Stimulated activated CD8-positive, alpha-beta memory T cell treated with anti-CD3 and anti-CD28 coated beads, Interleukin-7, amount 100 ng/mL, for 48 hours (primary cell): ENCODE data around the gene SERPINB6.
A peak's percentile ranks its signal among the peaks of the same experiment; 100 is the strongest.
"Not testable (repeated sequence)": the region's sequence is repeated elsewhere in the genome, so short reads cannot be mapped to it uniquely, and the experiment has no call there.

Source experiments
- DNase-seq, 2 donors: peaks; one replicate each; pipeline ENCODE4 v3.0.0-alpha.2; 2020; ENCODE audit warnings: low read depth in 1 of 2; ENCODE audit errors: extremely low read depth in 1 of 2

The SERPINB6 gene

DNA sequence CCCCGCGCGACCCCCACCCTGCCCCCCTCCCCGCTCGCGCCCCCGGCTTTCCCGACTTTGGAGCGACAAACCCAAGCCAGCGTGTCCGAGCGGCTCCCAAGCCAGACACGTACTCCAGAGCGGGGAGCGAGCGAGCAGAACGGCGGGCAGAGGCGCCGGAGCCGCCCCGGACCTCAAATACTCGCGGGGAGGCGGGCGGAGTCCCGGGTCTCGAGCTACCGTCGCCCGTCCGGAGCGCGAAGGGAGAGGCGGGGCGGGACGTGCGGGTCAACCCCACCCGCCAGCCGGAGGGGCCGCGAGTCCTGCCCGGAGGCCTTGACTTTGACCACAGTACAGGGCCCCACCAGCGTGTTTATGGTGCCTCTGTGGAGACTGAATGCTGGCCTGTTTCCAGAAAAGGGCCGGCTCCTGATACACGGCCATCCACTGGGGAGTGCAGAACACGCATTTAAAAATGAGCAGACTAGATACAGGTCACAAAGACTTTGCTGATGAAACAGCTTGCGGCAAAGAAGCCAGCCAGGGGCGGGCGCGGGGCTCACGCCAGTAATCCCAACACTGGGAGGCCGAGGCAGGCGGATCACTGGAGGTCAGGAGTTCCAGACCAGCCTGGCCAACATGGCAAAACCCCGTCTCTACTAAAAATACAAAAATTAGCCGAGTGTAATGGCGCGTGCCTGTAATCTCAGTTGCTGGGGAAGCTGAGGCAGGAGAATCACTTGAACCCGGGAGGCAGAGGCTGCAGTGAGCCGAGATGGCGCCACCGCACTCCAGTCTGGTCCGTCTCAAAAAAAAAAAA is at the start of gene SERPINB6:
SERPINB6 (minus strand) TSS at position 148 of the 799 bp plus-strand sequence. CDS start 12,235 bp downstream, outside the sequence.
- DNase-seq: peak in 1 of 2 donors; percentile 13

DNA sequence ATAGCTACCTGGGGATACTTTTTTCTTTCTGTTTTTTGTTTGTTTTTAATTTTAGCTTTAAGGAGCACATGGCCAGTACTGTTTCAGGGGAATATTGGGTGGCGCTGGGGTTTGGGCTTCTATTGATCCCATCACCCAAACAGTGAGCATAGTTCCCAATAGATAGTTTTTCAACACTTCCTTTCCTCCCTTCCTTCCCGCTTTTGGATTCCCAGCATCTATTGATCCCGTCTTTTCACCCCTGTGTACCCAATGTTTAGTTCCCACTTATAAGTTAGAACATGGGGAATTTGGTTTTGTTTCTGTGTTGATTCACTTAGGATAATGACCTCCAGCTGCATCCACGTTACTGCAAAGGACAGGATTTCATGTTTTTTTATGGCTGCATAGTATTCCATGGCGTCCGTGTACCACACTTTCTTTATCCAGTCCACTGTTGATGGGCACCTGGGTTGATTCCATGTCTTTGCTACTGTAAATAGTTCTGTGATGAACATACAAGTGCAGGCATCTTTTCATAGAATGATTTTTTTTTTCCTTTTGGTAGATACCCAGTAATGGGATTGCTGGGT is 48.5 kb upstream of the SERPINB6 start:
- DNase-seq: no peak

- DNase-seq: no peak
Observed at GRCh38 chr6:3019065-3019464, 47.7 kb upstream of the SERPINB6 start.

- no peak for DNase-seq
Observed at GRCh38 chr6:3017304-3017703, 45.9 kb upstream of the SERPINB6 start.

- DNase-seq: no peak
Observed at GRCh38 chr6:3016473-3017280, 45.3 kb upstream of the SERPINB6 start.

- no peak for DNase-seq
Observed at GRCh38 chr6:3015144-3015543, 43.8 kb upstream of the SERPINB6 start.

DNA sequence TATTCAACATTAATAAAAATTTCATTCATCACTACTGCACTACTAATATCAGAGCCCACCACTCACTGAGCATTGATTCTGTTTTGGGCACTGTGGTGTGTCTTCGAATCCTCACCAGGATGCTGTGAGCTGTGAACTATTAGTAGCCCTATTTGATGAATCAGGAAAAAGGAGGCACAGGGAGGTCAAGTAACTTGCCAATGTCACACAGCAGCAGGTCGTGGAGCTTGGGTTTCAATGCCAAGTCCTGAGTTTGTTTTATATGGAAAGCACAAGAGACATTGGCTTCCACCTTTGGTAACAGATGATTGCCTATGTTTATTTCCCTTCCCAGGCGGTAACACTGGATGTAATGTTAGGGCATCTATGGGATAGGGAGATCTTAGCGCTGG is 43.3 kb upstream of the SERPINB6 start:
- DNase-seq: no peak

- DNase-seq: no peak
Observed at GRCh38 chr6:3013901-3014674, 42.7 kb upstream of the SERPINB6 start.

GRCh38 chr6:3013486-3013885 is 42.1 kb upstream of the SERPINB6 start:
- no peak for DNase-seq

GRCh38 chr6:3011592-3011991 is 40.2 kb upstream of the SERPINB6 start:
- no peak for DNase-seq

- no peak for DNase-seq
Observed at GRCh38 chr6:3011158-3011557, 39.8 kb upstream of the SERPINB6 start.

DNA sequence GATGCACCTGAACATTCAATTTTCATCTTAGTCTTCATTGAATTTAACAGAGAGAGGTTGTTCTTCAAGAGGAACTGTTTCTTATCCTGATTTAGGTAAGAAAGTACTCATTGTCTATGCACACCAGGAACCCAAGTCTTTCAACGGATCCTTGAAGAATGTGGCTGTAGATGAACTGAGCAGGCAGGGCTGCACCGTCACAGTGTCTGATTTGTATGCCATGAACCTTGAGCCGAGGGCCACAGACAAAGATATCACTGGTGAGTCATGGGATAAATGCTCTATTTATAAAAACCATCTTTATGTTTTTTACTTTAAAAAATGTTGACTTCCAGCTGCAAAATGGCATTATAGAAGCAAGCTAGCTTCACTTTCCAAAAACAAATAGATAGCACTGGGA is 38.6 kb upstream of the SERPINB6 start:
- DNase-seq: no peak

GRCh38 chr6:3008712-3009265 is 37.4 kb upstream of the SERPINB6 start:
- DNase-seq: not testable (repeated sequence)

DNA sequence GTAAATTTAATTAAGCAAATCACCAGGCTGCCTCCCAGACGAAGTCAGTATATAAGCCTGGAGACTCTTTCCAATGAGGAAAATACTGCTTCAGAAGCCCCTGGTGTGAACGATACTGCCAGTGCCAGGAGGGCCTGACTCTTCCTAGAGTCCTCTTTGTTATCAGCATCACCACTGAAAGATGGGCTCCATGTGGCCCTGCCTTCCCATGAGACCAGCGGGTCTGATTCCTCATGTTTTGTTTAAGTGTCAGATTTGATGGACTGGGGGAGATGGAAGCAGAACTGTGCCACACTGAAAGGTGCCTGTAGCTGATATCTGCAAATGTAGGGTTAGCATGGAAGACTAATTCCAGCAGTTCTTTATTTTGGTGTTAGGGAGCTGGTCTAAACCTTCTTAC is 36.2 kb upstream of the SERPINB6 start:
- DNase-seq: no peak

- DNase-seq: no peak
Observed at GRCh38 chr6:3006476-3006875, 35.1 kb upstream of the SERPINB6 start.

DNA sequence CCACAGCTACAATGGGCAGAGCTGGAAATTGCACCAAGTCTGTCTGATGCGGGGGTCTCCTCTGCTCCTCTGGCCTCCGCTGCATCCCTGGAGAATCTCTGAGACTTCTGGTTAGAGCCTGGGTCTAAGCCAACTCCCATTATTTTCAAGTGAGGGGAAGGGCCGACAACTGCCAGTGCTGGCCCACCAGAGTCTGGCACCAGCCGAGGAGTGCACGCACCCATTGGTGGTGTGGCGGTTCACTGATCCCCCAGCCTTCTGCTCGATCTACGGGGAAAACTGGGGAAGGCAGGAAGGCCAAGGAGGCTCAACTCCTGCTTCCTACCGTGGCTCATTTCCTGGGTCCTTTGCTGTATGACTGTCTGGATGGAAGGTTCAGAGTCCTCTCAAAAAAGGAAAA is 34.5 kb upstream of the SERPINB6 start:
- DNase-seq: no peak

DNA sequence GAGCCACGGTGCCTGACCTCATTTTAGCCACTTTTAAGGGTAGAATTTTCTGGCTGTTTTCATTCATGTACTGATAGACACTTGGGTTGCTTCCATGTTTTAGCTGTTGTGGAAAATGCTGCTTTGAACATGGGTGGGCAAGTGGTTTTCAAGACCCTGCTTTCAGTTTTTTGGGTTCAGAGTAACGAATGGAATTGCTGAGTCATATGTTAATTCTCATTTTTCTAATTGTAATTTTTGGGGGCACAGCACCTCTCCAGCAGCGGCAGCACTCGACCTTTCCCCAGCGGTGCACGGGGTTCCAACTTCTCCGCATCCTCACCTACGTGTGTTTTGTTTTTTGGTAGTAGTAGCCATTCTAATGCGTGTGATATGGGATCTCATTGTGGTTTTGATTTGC is 33.7 kb upstream of the SERPINB6 start:
- DNase-seq: no peak

DNA sequence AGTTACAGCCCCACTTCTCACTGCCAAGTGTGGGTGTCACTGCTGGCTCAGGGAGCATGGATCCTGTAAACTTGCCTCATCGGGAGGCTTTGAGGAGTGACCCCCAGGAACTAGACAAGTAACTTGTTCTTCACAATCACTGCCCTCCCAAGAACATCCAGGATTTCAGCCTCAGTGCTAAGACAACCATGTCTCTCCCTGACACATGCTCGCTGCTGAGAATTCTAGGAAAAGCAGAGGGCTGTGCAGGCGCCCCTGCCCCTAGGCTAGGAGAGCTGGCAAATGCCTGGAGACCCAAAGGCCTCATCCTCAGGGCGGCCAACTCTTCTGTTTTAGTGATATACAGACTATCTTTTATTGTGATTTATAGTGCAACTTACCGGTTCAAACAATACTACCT is 31.9 kb upstream of the SERPINB6 start:
- DNase-seq: not testable (repeated sequence)

DNA sequence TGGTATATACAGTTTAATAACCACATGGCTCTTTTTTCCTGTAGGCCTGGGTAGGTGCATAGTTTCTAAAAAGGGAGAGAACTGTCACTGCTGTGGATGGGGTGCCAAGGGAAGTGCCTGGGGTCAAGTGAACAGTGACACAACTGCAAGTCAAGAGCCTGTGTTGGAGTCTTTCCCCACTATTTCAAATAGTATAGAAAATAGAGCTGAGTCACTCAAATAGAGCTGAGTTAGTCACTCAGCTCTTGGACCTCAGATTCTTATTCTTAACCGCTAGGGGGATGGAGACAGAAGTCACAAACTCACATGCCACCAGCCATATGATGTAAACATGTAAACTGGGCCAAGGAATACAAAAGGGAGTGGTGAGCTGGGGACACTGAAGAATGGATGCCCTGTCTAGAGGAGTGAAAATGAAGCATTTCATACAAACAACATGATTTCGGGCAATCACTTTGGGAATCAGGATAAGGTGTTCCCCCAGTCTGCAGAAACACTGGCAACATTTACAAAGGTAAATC is 30.5 kb upstream of the SERPINB6 start:
- DNase-seq: no peak

DNA sequence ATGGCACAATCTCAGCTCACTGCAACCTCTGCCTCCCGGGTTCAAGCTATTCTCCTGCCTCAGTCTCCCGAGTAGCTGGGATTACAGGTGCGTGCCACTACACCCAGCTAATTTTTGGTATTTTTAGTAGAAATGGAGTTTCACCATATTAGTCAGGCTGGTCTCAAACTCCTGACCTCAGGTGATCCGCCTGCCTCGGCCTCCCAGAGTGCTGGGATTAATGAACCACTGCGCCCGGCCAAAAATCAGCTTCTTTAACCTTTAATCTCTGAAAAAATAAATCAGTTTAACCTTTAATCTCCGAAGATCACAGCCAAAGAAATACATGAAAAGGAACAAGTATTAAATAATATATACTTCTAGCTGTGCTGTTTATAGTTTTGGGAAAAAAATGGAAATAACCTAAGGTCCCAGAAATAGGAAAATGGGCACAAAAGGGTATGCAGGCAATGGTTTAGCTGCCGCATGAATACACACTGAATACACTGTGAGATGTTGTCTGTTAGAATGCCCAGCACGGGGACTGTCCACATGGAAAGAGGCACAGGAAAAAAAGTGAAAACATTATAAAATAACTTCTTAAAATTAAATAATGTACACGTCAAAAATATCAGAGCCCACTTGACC is 29.9 kb upstream of the SERPINB6 start:
- no peak for DNase-seq
